HepG2 (cell line): Measurements from ENCODE around the gene SH3BGRL2. TPM values are rescaled to one million over a fixed set of nuclear protein-coding genes. Genes with fewer than 3 reads are reported as not detected.

Experiments used
- ARID3A ChIP-seq: IDR thresholded peaks from 2 replicates; pipeline ENCODE4 v1.6.1; 2012; ENCODE audit warnings: low read depth, low read length, improper control_type of control experiment
- THAP9 ChIP-seq: sonication (generic); formaldehyde crosslinking; IDR thresholded peaks from 2 replicates; pipeline ENCODE4; 2020; ENCODE audit warnings: missing genetic modification reagents, mild to moderate bottlenecking, borderline replicate concordance
- ZBTB44 ChIP-seq: sonication (generic); formaldehyde crosslinking; IDR thresholded peaks from 2 replicates; pipeline ENCODE4 v1.4.0; 2020; ENCODE audit warnings: missing genetic modification reagents
- ZNF687 ChIP-seq: sonication (generic); formaldehyde crosslinking; IDR thresholded peaks from 2 replicates; pipeline ENCODE4 v1.5.1; 2020; ENCODE audit warnings: mild to moderate bottlenecking, missing genetic modification reagents, moderate library complexity
- polyA plus RNA-seq, 8 experiments: library from polyadenylated mRNA; depleted of rRNA in 3 of 8; stranded (reverse) in 7 of 8; unstranded in 1 of 8; fragments of >200 nt; fragmentation: Illumina TruSeq in 4 of 8; extraction: Trizol in 4 of 8; gene quantifications; 2 replicates each; pipeline versions ENCODE4 v1.2.1 to v1.2.3, GENCODE V29; 2011 to 2016; ENCODE audit warnings: low read depth in 4 of 8, missing spikeins in 1 of 8, mixed read lengths in 1 of 8; ENCODE audit not compliant: insufficient read depth in 1 of 8
- total RNA-seq, 5 experiments: library from RNA; depleted of rRNA; stranded (reverse); fragments of >200 nt; fragmentation: Illumina TruSeq; extraction: Trizol; gene quantifications; 2 replicates each; pipeline ENCODE4 v1.2.3, GENCODE V29; 2016; ENCODE audit warnings: low read depth in 1 of 5
- TF ChIP-seq, protein P1 (sequence below): sonication (generic); formaldehyde crosslinking; IDR thresholded peaks from 2 replicates; pipeline ENCODE4 v1.9.0; 2021; ENCODE audit warnings: mild to moderate bottlenecking, missing genetic modification reagents

The SH3BGRL2 gene
- total and polyA plus RNA-seq, 2 of the 13 experiments (the other 11 are each of a cell fraction or from before 2014, with no cell fraction given), result 10.9 to 28.8 TPM

- TF ChIP-seq ARID3A, result no peak
- no peak for TF ChIP-seq ZNF687 (CRISPR knock-in tag)
- TF ChIP-seq ZBTB44 (CRISPR knock-in tag), result no peak
- no peak for TF ChIP-seq THAP9 (CRISPR knock-in tag)
- TF ChIP-seq, protein P1, sequence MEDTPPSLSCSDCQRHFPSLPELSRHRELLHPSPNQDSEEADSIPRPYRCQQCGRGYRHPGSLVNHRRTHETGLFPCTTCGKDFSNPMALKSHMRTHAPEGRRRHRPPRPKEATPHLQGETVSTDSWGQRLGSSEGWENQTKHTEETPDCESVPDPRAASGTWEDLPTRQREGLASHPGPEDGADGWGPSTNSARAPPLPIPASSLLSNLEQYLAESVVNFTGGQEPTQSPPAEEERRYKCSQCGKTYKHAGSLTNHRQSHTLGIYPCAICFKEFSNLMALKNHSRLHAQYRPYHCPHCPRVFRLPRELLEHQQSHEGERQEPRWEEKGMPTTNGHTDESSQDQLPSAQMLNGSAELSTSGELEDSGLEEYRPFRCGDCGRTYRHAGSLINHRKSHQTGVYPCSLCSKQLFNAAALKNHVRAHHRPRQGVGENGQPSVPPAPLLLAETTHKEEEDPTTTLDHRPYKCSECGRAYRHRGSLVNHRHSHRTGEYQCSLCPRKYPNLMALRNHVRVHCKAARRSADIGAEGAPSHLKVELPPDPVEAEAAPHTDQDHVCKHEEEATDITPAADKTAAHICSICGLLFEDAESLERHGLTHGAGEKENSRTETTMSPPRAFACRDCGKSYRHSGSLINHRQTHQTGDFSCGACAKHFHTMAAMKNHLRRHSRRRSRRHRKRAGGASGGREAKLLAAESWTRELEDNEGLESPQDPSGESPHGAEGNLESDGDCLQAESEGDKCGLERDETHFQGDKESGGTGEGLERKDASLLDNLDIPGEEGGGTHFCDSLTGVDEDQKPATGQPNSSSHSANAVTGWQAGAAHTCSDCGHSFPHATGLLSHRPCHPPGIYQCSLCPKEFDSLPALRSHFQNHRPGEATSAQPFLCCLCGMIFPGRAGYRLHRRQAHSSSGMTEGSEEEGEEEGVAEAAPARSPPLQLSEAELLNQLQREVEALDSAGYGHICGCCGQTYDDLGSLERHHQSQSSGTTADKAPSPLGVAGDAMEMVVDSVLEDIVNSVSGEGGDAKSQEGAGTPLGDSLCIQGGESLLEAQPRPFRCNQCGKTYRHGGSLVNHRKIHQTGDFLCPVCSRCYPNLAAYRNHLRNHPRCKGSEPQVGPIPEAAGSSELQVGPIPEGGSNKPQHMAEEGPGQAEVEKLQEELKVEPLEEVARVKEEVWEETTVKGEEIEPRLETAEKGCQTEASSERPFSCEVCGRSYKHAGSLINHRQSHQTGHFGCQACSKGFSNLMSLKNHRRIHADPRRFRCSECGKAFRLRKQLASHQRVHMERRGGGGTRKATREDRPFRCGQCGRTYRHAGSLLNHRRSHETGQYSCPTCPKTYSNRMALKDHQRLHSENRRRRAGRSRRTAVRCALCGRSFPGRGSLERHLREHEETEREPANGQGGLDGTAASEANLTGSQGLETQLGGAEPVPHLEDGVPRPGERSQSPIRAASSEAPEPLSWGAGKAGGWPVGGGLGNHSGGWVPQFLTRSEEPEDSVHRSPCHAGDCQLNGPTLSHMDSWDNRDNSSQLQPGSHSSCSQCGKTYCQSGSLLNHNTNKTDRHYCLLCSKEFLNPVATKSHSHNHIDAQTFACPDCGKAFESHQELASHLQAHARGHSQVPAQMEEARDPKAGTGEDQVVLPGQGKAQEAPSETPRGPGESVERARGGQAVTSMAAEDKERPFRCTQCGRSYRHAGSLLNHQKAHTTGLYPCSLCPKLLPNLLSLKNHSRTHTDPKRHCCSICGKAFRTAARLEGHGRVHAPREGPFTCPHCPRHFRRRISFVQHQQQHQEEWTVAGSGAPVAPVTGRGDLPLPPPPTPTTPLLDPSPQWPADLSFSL (CRISPR knock-in tag), result no peak
Measured at GRCh38 chr6:79657238-79657637, 26.1 kb downstream of the SH3BGRL2 start (continued).
